Measurements from ENCODE around the gene LARGE1.

- TF ChIP-seq, protein P1, sequence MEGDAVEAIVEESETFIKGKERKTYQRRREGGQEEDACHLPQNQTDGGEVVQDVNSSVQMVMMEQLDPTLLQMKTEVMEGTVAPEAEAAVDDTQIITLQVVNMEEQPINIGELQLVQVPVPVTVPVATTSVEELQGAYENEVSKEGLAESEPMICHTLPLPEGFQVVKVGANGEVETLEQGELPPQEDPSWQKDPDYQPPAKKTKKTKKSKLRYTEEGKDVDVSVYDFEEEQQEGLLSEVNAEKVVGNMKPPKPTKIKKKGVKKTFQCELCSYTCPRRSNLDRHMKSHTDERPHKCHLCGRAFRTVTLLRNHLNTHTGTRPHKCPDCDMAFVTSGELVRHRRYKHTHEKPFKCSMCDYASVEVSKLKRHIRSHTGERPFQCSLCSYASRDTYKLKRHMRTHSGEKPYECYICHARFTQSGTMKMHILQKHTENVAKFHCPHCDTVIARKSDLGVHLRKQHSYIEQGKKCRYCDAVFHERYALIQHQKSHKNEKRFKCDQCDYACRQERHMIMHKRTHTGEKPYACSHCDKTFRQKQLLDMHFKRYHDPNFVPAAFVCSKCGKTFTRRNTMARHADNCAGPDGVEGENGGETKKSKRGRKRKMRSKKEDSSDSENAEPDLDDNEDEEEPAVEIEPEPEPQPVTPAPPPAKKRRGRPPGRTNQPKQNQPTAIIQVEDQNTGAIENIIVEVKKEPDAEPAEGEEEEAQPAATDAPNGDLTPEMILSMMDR (IDR thresholded peaks at IDR 0.05; ENCODE audit: low read length): no peak
- no peak for TF ChIP-seq EZH2 (IDR thresholded peaks at IDR 0.05; ENCODE audit: borderline replicate concordance, low read length)
These were observed 617.7 kb downstream of the LARGE1 start for GRCh38 chr22:33302549-33302948.
